GM12878 (cell line): ENCODE results near the gene SFTPB. TPM values are rescaled to one million over a fixed set of nuclear protein-coding genes. Genes with fewer than 3 reads are reported as not detected.

Source experiments
- ATAC-seq: fragments of 200-7000 bp; cut with Tn5 transposase; 3 replicates; pipeline ENCODE4 v1.9.1; 2020; ENCODE audit warnings: mild to moderate bottlenecking, moderate library complexity
- BruUV-seq: library from RNA; stranded (reverse); fragments of 400-500 nt; replicated peaks from 2 replicates; lab custom pipeline; 2021; lab: Mats Ljungman, UMichigan
- CTCF ChIA-PET: fragments of 300-600 bp; sonication (Branson Sonifier 250); formaldehyde crosslinking; extraction: SDS; loops from one replicate; lab custom pipeline; 2021; ENCODE audit warnings: inconsistent platforms; lab: Yijun Ruan, JAX
- POLR2A ChIA-PET: fragments of 350-600 bp; formaldehyde crosslinking; extraction: SDS; loops from one replicate; lab custom pipeline; 2021; ENCODE audit warnings: inconsistent platforms; lab: Charles Lee
- RAD21 ChIA-PET: fragments of 300-600 bp; sonication (Branson Sonifier 250); formaldehyde crosslinking; loops from one replicate; lab custom pipeline; 2023; ENCODE audit warnings: antibody characterized with exemption; ENCODE audit not compliant: unreplicated experiment; lab: Charles Lee
- SMC1A ChIA-PET: fragments of 300-600 bp; sonication (Branson Sonifier 250); formaldehyde crosslinking; loops from one replicate; lab custom pipeline; 2023; ENCODE audit not compliant: unreplicated experiment, uncharacterized antibody; lab: Charles Lee
- DNase-seq: peaks from one replicate; pipeline ENCODE4 v3.0.0-alpha.2; 2011; ENCODE audit warnings: low read depth, low spot score
- FAIRE-seq: peaks from 3 replicates; lab custom pipeline; 2011; peaks lifted over from hg19 to GRCh38; lab: Jason Lieb, UNC
- H2AFZ ChIP-seq: 2 replicates; pipeline ENCODE4 v1.6.0; 2011; ENCODE audit warnings: low read depth, low read length, control low read depth; ENCODE audit not compliant: control insufficient read depth
- H3K27ac ChIP-seq: 2 replicates; pipeline ENCODE4 v1.5.1; 2011; ENCODE audit warnings: control low read depth; ENCODE audit not compliant: control insufficient read depth, insufficient read depth
- H3K27me3 ChIP-seq, 2 experiments: replicated peaks in 1 of 2; 2 replicates each; pipeline versions ENCODE4 v1.6.0 to v1.6.1; 2011; ENCODE audit warnings: low read length in 1 of 2; ENCODE audit not compliant: control insufficient read depth in 2 of 2, insufficient read depth in 2 of 2
- H3K36me3 ChIP-seq, 2 experiments: 2 replicates each; pipeline ENCODE4 v1.5.1; 2011; ENCODE audit warnings: low read length in 1 of 2; ENCODE audit not compliant: control insufficient read depth in 2 of 2, insufficient read depth in 2 of 2
- H3K4me1 ChIP-seq: 2 replicates; pipeline ENCODE4 v1.6.1; 2011; ENCODE audit warnings: mild to moderate bottlenecking, low read length, moderate library complexity, mixed read lengths; ENCODE audit not compliant: control insufficient read depth, insufficient read depth
- H3K4me2 ChIP-seq: 2 replicates; pipeline ENCODE4 v1.6.0; 2011; ENCODE audit warnings: control low read depth; ENCODE audit not compliant: control insufficient read depth, insufficient read depth
- H3K4me3 ChIP-seq: fragments of 200-600 bp; sonication (generic); 2 replicates; pipeline ENCODE4 v1.5.1; 2016
- H3K79me2 ChIP-seq: 2 replicates; pipeline ENCODE4 v1.6.0; 2011; ENCODE audit warnings: low read length; ENCODE audit not compliant: control insufficient read depth, insufficient read depth
- H3K9ac ChIP-seq: 2 replicates; pipeline ENCODE4 v1.8.0; 2011; ENCODE audit warnings: low read length, control low read depth, mixed read lengths; ENCODE audit not compliant: control insufficient read depth, insufficient read depth
- H3K9me3 ChIP-seq: replicated peaks from 3 replicates; pipeline ENCODE4 v1.5.1; 2011; ENCODE audit warnings: mild to moderate bottlenecking, low read length; ENCODE audit not compliant: control insufficient read depth, insufficient read depth
- H4K20me1 ChIP-seq: 2 replicates; pipeline ENCODE4 v1.6.0; 2011; ENCODE audit not compliant: control insufficient read depth, insufficient read depth
- EGR1 ChIP-seq, 2 experiments: IDR thresholded peaks; 1 replicate in 1 of 2; 2 replicates in 1 of 2; pipeline ENCODE4 v1.6.1; 2011 to 2012; ENCODE audit warnings: low read depth in 2 of 2, low read length in 2 of 2, borderline replicate concordance in 1 of 2, mild to moderate bottlenecking in 1 of 2, moderate library complexity in 1 of 2
- ESRRA ChIP-seq: IDR thresholded peaks from 2 replicates; pipeline ENCODE4 v1.6.1; 2012; ENCODE audit warnings: mild to moderate bottlenecking, low read length, improper control_type of control experiment
- MYB ChIP-seq: fragments of 150-350 bp; IDR thresholded peaks from 2 replicates; pipeline ENCODE4 v1.6.1; 2014; ENCODE audit warnings: mild to moderate bottlenecking, low read depth, low read length, borderline replicate concordance
- POLR2AphosphoS2 ChIP-seq: IDR thresholded peaks from 2 replicates; pipeline ENCODE4 v1.6.1; 2011; ENCODE audit warnings: low read depth, mild to moderate bottlenecking, low read length, improper control_type of control experiment, moderate library complexity
- ZNF217 ChIP-seq: fragments of 450-650 bp; IDR thresholded peaks from 2 replicates; pipeline ENCODE4 v1.6.1; 2017; ENCODE audit warnings: antibody characterized with exemption, mild to moderate bottlenecking
- WGBS: methylation state at CpG from one replicate; pipeline ENCODE4 v1.1.6; 2016; ENCODE audit warnings: low lambda C conversion rate; ENCODE audit not compliant: insufficient replicate concordance, insufficient coverage; ENCODE audit errors: missing lambda C conversion rate; 5-methylcytosine and 5-hydroxymethylcytosine counted together
- in situ Hi-C: fragments of 300-500 bp; cut with MboI; formaldehyde crosslinking; loops from 9 replicates; pipeline ENCODE4 v1.14.3; 2018; ENCODE audit warnings: mixed read lengths
- intact Hi-C: fragments of 100-400 bp; cut with micrococcal nuclease; formaldehyde crosslinking; loops from one replicate; pipeline ENCODE4 v1.14.2; 2022; ENCODE audit not compliant: unreplicated experiment
- polyA plus RNA-seq, 11 experiments: library from polyadenylated mRNA; depleted of rRNA in 4 of 11; unstranded in 6 of 11; stranded (reverse) in 5 of 11; fragments of >200 nt; fragmentation: Nextera tagmentation in 4 of 11; fragmentation: Illumina TruSeq in 1 of 11; extraction: Ambion mirVana in 4 of 11; extraction: Trizol in 1 of 11; gene quantifications; 1 replicate in 1 of 11; 2 replicates in 10 of 11; pipeline versions ENCODE4 v1.2.1 to v1.2.3, GENCODE V29; 2011 to 2016; ENCODE audit warnings: inconsistent platforms in 2 of 11, missing spikeins in 2 of 11, low read depth in 1 of 11
- total RNA-seq, 4 experiments: library from RNA; depleted of rRNA in 3 of 4; stranded (reverse); fragments of >200 nt in 3 of 4; fragmentation: Illumina TruSeq in 1 of 4; extraction: Trizol in 1 of 4; gene quantifications; 2 replicates each; pipeline versions ENCODE4 v1.2.1 to v1.2.3, GENCODE V29; 2013 to 2021

The SFTPB gene
- total and polyA plus RNA-seq, 10 of the 15 experiments (the other 5 are each of a cell fraction or from before 2014, with no cell fraction given) = 0.02 to 5.3 TPM; not detected in 8

DNA sequence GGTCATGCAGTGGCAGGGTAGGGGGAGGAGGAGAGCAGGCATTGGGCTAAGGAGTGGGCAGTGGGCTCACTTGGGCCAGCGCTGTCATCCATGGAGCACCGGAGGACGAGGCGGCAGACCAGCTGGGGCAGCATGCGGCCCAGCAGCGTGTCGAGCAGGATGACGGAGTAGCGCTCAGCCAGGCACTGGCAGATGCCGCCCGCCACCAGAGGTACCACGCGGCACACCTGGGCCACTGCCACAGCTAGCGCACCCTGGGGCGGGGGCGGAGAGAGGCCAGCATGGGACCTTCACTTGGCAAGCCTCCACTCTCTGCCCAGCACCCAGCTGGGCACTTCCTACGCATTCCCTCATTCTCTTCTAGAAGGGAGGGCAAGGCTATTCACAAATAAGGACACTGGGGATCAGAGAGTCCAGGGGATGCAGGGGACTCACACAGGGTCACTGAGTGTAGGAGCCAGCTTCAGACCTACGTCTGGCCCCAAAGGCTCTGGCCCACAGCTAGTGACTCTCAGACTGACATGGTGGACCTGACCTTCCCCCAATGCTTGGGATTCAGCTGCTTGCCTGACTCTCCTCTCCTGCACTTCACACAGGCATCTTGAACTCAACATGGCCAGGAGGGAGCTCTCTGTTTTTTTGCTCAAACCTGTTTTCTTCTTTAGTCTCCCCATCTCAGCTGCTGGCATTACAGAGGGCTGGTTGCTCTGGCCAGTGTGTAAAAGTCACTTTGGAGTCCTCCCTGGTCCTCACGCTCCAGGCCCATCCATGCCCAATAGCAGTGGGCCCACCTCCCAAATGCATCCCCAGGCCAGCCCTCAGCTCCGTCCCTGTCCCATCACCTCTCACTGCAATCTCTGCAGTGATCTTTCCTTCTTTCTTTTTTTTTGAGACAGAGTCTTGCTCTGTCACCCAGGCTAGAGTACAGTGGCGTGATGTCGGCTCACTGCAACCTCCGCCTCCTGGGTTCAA is 4.1 kb downstream of the SFTPB start (continued):
- TF ChIP-seq MYB (no peak), POLR2AphosphoS2 (no peak), EGR1 (IDR thresholded peaks at IDR 0.05; ENCODE audit: borderline replicate concordance in 1 of 2, low read depth in 2 of 2, low read length in 2 of 2) (no peak)

DNA sequence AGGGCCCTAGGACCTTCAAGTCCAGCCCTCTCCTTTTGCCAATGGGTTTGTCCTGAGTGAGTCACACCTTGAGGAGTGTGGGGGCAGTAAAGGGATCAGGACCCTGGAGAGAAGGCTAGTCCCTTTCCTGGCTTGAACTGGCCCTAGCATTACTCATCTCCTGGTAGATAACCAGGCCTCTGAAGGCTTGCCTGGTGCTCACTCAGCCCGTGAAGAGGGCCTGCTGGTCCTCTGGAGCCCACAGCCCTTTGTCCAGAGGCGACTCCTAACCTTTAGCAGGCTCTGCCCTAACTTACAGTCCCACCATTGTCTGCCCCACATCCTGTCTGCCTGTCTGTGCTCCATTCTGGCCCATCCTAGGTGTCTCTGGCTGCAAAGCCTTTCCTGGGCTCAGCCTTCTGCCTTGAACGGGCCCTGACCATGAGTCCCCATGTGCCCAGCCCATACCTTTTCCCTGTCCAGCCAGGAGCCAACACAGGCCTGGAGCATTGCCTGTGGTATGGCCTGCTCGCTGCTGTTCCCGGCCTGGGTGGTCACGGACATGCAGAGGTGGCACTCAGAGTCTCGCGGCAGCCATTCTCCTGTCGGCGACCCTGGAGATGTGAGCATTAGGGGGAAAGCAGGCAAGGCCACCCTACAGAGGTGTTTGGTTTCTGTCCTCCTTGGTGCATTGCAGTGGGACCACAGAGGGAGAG is 5.0 kb downstream of the SFTPB start:
- no peaks in the 10 kb centered on the region for H3K9me3 ChIP-seq
- WGBS = 68% methylated on average over 10 of the region's 10 CpGs
- intact Hi-C loops = no loop called here
- no peaks in the 10 kb centered on the region for H3K27me3 ChIP-seq
- no peak; the same call in 1 of the 3 replicates for ATAC-seq
- ChIA-PET RAD21 (interaction anchor here (0.7 kb wide), 1 partner anchor 29 kb away, joined by 5 read pairs; no protein-coding TSS in a partner anchor), SMC1A (no interaction called here), POLR2A (no interaction called here), CTCF (interaction anchor here (1.2 kb wide), 1 partner anchor 26 kb away, joined by 3 read pairs; no protein-coding TSS in a partner anchor)
- H3K4me2 ChIP-seq = no peak overlapping the region
- H3K36me3 ChIP-seq = peaks cover 0 to 2% of the 10 kb centered on the region in 2 experiments; a peak in 1 of 4 replicates
- TF ChIP-seq ZNF217 (no peak), ESRRA (no peak)
- no TSS peak for BruUV-seq
- H3K4me1 ChIP-seq = no peaks in the 10 kb centered on the region
- FAIRE-seq = no peak
- no peak for DNase-seq
- no peak overlapping the region for H3K4me3 ChIP-seq
- no peak overlapping the region for H2AFZ ChIP-seq
- no peak overlapping the region for H3K27ac ChIP-seq
- no peaks in the 10 kb centered on the region for H3K79me2 ChIP-seq
- no peaks in the 10 kb centered on the region for H4K20me1 ChIP-seq
- in situ Hi-C loops = no loop called here
- H3K9ac ChIP-seq = no peak overlapping the region
